HG02571 (cell line): Measurements from ENCODE around the gene DISP3.

ENCODE experiments used
- ATAC-seq: cut with Tn5 transposase; IDR thresholded peaks from one replicate; pipeline ENCODE4 v1.9.1; 2021; ENCODE audit warnings: mild to moderate bottlenecking, moderate library complexity; ENCODE audit not compliant: unreplicated experiment

The DISP3 gene

GRCh38 chr1:11505591-11506538 lies 26.9 kb downstream of the DISP3 start:
- ATAC-seq, result no peak

- no peak for ATAC-seq
Measured at GRCh38 chr1:11507309-11507708, 28.4 kb downstream of the DISP3 start.

GRCh38 chr1:11513681-11514080 lies 34.7 kb downstream of the DISP3 start:
- ATAC-seq, result no peak

GRCh38 chr1:11514366-11514765 lies 35.4 kb downstream of the DISP3 start:
- no peak for ATAC-seq

- ATAC-seq, result no peak
Measured at GRCh38 chr1:11515368-11516300, 36.7 kb downstream of the DISP3 start.

- ATAC-seq, result no peak
Measured at GRCh38 chr1:11516961-11517635, 38.1 kb downstream of the DISP3 start.

- ATAC-seq, result no peak
Measured at GRCh38 chr1:11518016-11518701, 39.2 kb downstream of the DISP3 start.

GRCh38 chr1:11518791-11519628 lies 40.1 kb downstream of the DISP3 start:
- no peak for ATAC-seq

GRCh38 chr1:11519629-11520031 lies 40.7 kb downstream of the DISP3 start:
- ATAC-seq, result no peak

GRCh38 chr1:11520531-11521233 lies 41.7 kb downstream of the DISP3 start:
- no peak for ATAC-seq

GRCh38 chr1:11521582-11522399 lies 42.8 kb downstream of the DISP3 start:
- no peak for ATAC-seq

- ATAC-seq, result no peak
Measured at GRCh38 chr1:11522400-11523235, 43.7 kb downstream of the DISP3 start.

GRCh38 chr1:11523261-11523660 lies 44.3 kb downstream of the DISP3 start:
- ATAC-seq, result no peak

- no peak for ATAC-seq
Measured at GRCh38 chr1:11523746-11524464, 45.0 kb downstream of the DISP3 start.

GRCh38 chr1:11524465-11525150 lies 45.7 kb downstream of the DISP3 start:
- ATAC-seq, result no peak

GRCh38 chr1:11525151-11525505 lies 46.2 kb downstream of the DISP3 start:
- no peak for ATAC-seq
